K562 (cell line): Measurements from ENCODE around the gene RITA1. TPM values are rescaled to one million over a fixed set of nuclear protein-coding genes. Genes with fewer than 3 reads are reported as not detected.

ENCODE experiments used
- BHLHE40 ChIP-seq: IDR thresholded peaks from 2 replicates; pipeline ENCODE4 v1.6.1; 2011; ENCODE audit warnings: low read length, improper control_type of control experiment
- BRCA1 ChIP-seq, 2 experiments: fragments of 450-650 bp in 1 of 2; sonication (generic) in 1 of 2; formaldehyde crosslinking in 1 of 2; IDR thresholded peaks; 2 replicates each; pipeline versions ENCODE4 v1.5.0 to v1.6.1; 2017 to 2020; ENCODE audit warnings: mild to moderate bottlenecking in 1 of 2, missing genetic modification reagents in 1 of 2
- CREM ChIP-seq: IDR thresholded peaks from 2 replicates; pipeline ENCODE4 v1.6.1; 2014; ENCODE audit warnings: antibody characterized with exemption, low read depth
- DPF2 ChIP-seq: fragments of 450-650 bp; IDR thresholded peaks from 2 replicates; pipeline ENCODE4 v1.6.1; 2016
- ESRRA ChIP-seq: fragments of 450-650 bp; IDR thresholded peaks from 2 replicates; pipeline ENCODE4 v1.6.1; 2014; ENCODE audit warnings: low read depth, mild to moderate bottlenecking, moderate library complexity, borderline replicate concordance
- HDAC1 ChIP-seq, 2 experiments: fragments of 450-650 bp; IDR thresholded peaks; 2 replicates each; pipeline ENCODE4 v1.6.1; 2016 to 2017; ENCODE audit warnings: inconsistent platforms in 1 of 2, mild to moderate bottlenecking in 1 of 2, moderate library complexity in 1 of 2
- MBD2 ChIP-seq: sonication (generic); IDR thresholded peaks from 2 replicates; pipeline ENCODE4 v1.6.1; 2016; ENCODE audit warnings: low read depth, borderline replicate concordance
- NFYB ChIP-seq: IDR thresholded peaks from 2 replicates; pipeline ENCODE4 v1.6.1; 2011; ENCODE audit warnings: mild to moderate bottlenecking, moderate library complexity; ENCODE audit not compliant: insufficient read length; ENCODE audit errors: extremely low read depth
- NR2C1 ChIP-seq, 2 experiments: fragments of 450-650 bp; IDR thresholded peaks; 2 replicates each; pipeline ENCODE4 v1.6.1; 2017; ENCODE audit warnings: mild to moderate bottlenecking in 2 of 2, antibody characterized with exemption in 1 of 2, inconsistent platforms in 1 of 2, missing compliant biosample characterization in 1 of 2, missing genetic modification characterization in 1 of 2
- PHF8 ChIP-seq: fragments of 200-600 bp; sonication (generic); IDR thresholded peaks from 2 replicates; pipeline ENCODE4 v1.6.1; 2012; ENCODE audit warnings: mixed run types, mild to moderate bottlenecking, inconsistent platforms, low read length, moderate library complexity, borderline replicate concordance
- RBM25 ChIP-seq: fragments of 200-400 bp; formaldehyde crosslinking; IDR thresholded peaks from 2 replicates; pipeline ENCODE4 v1.6.1; 2018; ENCODE audit warnings: low read length, low read depth, moderate library complexity; ENCODE audit not compliant: severe bottlenecking
- TEAD4 ChIP-seq, 2 experiments: sonication (generic) in 1 of 2; formaldehyde crosslinking in 1 of 2; IDR thresholded peaks; 2 replicates each; pipeline versions ENCODE4 v1.6.1 to v1.8.0; 2012 to 2022; ENCODE audit warnings: borderline replicate concordance in 1 of 2, inconsistent platforms in 1 of 2, low read length in 1 of 2, mild to moderate bottlenecking in 1 of 2, missing genetic modification reagents in 1 of 2
- U2AF1 ChIP-seq: fragments of 200-400 bp; formaldehyde crosslinking; optimal IDR thresholded peaks from 2 replicates; pipeline ENCODE3; 2017; ENCODE audit warnings: mild to moderate bottlenecking, low read depth, low read length, moderate library complexity
- ZFX ChIP-seq: sonication (generic); formaldehyde crosslinking; IDR thresholded peaks from 2 replicates; pipeline ENCODE4 v1.8.0; 2022; ENCODE audit warnings: mild to moderate bottlenecking, missing genetic modification reagents, moderate library complexity
- ZNF175 ChIP-seq: fragments of 200-800 bp; sonication (Bioruptor generic); IDR thresholded peaks from 2 replicates; pipeline ENCODE4 v1.6.1; 2016; ENCODE audit warnings: low read depth, mild to moderate bottlenecking, missing genetic modification characterization, missing compliant biosample characterization
- polyA plus RNA-seq, 8 experiments: library from polyadenylated mRNA; depleted of rRNA in 4 of 8; stranded (reverse) in 5 of 8; unstranded in 3 of 8; fragments of >200 nt; fragmentation: Nextera tagmentation in 2 of 8; fragmentation: Illumina TruSeq in 1 of 8; extraction: Ambion mirVana in 2 of 8; extraction: Trizol in 1 of 8; gene quantifications; 2 replicates each; pipeline versions ENCODE4 v1.2.1 to v1.2.3, GENCODE V29; 2011 to 2014; ENCODE audit warnings: inconsistent platforms in 1 of 8, missing spikeins in 1 of 8
- total RNA-seq, 7 experiments: library from RNA; depleted of rRNA in 6 of 7; stranded (reverse); fragments of >200 nt in 6 of 7; fragmentation: Illumina TruSeq in 2 of 7; extraction: Trizol in 2 of 7; gene quantifications; 2 replicates each; pipeline versions ENCODE4 v1.2.1 to v1.2.3, GENCODE V29; 2011 to 2021; ENCODE audit warnings: low replicate concordance in 1 of 7
- TF ChIP-seq, protein P1 (sequence below), 2 experiments: IDR thresholded peaks; 2 replicates each; pipeline ENCODE4 v1.6.1; 2011; ENCODE audit warnings: borderline replicate concordance in 1 of 2, control low read depth in 1 of 2, low read depth in 1 of 2, low read length in 1 of 2, mild to moderate bottlenecking in 1 of 2, mixed read lengths in 1 of 2, moderate library complexity in 1 of 2; ENCODE audit not compliant: insufficient read depth in 1 of 2, insufficient read length in 1 of 2, poor library complexity in 1 of 2, severe bottlenecking in 1 of 2; ENCODE audit errors: extremely low read depth in 1 of 2
- TF ChIP-seq, protein P2 (sequence below): sonication (generic); formaldehyde crosslinking; IDR thresholded peaks from 2 replicates; pipeline ENCODE4 v1.5.0; 2020; ENCODE audit warnings: missing genetic modification reagents

RITA1 gene
- total and polyA plus RNA-seq, 9 of the 15 experiments (the other 6 are each of a cell fraction or from before 2014, with no cell fraction given): 2.8 to 40.4 (median 18.0) TPM

DNA sequence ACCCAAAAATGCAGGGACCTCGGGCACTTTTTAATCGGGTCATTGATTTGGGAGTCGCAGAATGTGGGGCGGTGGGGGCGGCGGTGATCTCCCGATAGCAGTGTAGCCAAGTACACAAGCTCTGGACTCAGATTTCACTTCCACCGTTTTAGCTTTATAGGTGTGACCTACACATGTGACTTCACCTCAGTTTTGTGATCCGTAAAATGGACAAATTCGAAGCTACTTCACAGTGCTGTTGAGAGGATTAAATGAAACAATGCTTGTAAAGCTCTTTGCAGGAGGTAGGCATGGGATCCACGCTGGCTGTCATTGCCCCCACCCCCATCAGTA is 478 bp downstream of the RITA1 start (continued):
- peak; percentile 99 for TF ChIP-seq RBM25
- no peak for TF ChIP-seq NR2C1 (IDR thresholded peaks at IDR 0.05)
- TF ChIP-seq NR2C1 (tag; IDR thresholded peaks at IDR 0.05): no peak
- peak; percentile 58; the same call in 1 of the 2 replicates for TF ChIP-seq CREM
- TF ChIP-seq PHF8: no peak
- no peak for TF ChIP-seq U2AF1
- TF ChIP-seq MBD2: no peak
- no peak for TF ChIP-seq NFYB
- no peak for TF ChIP-seq ZNF175 (CRISPR knock-in tag)
- TF ChIP-seq HDAC1 (IDR thresholded peaks at IDR 0.05): peak in 1 of 2 experiments; percentile 52; a peak in 1 of 4 replicates
- TF ChIP-seq BRCA1 (IDR thresholded peaks at IDR 0.05): no peak
- no peak for TF ChIP-seq BRCA1 (CRISPR knock-in tag; IDR thresholded peaks at IDR 0.05)
- peak; percentile 15; the same call in 1 of the 2 replicates for TF ChIP-seq DPF2
- TF ChIP-seq ESRRA: peak; percentile 99
- TF ChIP-seq, protein P1, sequence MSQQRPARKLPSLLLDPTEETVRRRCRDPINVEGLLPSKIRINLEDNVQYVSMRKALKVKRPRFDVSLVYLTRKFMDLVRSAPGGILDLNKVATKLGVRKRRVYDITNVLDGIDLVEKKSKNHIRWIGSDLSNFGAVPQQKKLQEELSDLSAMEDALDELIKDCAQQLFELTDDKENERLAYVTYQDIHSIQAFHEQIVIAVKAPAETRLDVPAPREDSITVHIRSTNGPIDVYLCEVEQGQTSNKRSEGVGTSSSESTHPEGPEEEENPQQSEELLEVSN (IDR thresholded peaks at IDR 0.05; ENCODE audit: borderline replicate concordance in 1 of 2, extremely low read depth in 1 of 2, insufficient read depth in 1 of 2, insufficient read length in 1 of 2, low read depth in 1 of 2, low read length in 1 of 2, poor library complexity in 1 of 2, severe bottlenecking in 1 of 2): peak in 1 of 2 experiments; percentile 17
- TF ChIP-seq ZFX (CRISPR knock-in tag): no peak
- TF ChIP-seq BHLHE40: peak; percentile 34; the same call in 1 of the 2 replicates
- TF ChIP-seq, protein P2, sequence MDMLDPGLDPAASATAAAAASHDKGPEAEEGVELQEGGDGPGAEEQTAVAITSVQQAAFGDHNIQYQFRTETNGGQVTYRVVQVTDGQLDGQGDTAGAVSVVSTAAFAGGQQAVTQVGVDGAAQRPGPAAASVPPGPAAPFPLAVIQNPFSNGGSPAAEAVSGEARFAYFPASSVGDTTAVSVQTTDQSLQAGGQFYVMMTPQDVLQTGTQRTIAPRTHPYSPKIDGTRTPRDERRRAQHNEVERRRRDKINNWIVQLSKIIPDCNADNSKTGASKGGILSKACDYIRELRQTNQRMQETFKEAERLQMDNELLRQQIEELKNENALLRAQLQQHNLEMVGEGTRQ (CRISPR knock-in tag): peak; percentile 36; the same call in 1 of the 2 replicates
- TF ChIP-seq TEAD4 (IDR thresholded peaks at IDR 0.05; ENCODE audit: low read length): no peak
- TF ChIP-seq TEAD4 (CRISPR knock-in tag; IDR thresholded peaks at IDR 0.05; ENCODE audit: borderline replicate concordance): no peak
